H1 (cell line): ENCODE data around the gene RHBDD1. TPM values are rescaled to one million over a fixed set of nuclear protein-coding genes. Genes with fewer than 3 reads are reported as not detected.

Experiments
- CTCF ChIA-PET: fragments of 300-600 bp; sonication (Branson Sonifier 250); formaldehyde crosslinking; loops from one replicate; lab custom pipeline; 2021; ENCODE audit not compliant: partially characterized antibody; lab: Charles Lee
- POLR2A ChIA-PET: fragments of 300-600 bp; sonication (Branson Sonifier 250); formaldehyde crosslinking; loops from one replicate; lab custom pipeline; 2021; ENCODE audit warnings: inconsistent platforms; ENCODE audit not compliant: partially characterized antibody; lab: Charles Lee
- DNase-seq, 2 experiments: peaks; one replicate each; pipeline versions ENCODE4 v3.0.0 to v3.0.0-alpha.2; 2010 to 2022; ENCODE audit warnings: low spot score in 2 of 2, low read depth in 1 of 2, mixed read lengths in 1 of 2
- FAIRE-seq: peaks from 2 replicates; lab custom pipeline; 2011; peaks lifted over from hg19 to GRCh38; lab: Jason Lieb, UNC
- H2AFZ ChIP-seq: 2 replicates; pipeline ENCODE4 v1.8.1; 2012; ENCODE audit warnings: low read length, inconsistent platforms
- H2AK5ac ChIP-seq: 2 replicates; pipeline ENCODE4 v1.6.1; 2013; ENCODE audit warnings: low read depth, low read length
- H2BK120ac ChIP-seq: replicated peaks from 2 replicates; pipeline ENCODE3; 2013; ENCODE audit warnings: low read depth, low read length, inconsistent platforms
- H2BK12ac ChIP-seq: 2 replicates; pipeline ENCODE4 v1.6.1; 2013; ENCODE audit warnings: low read depth, low read length
- H2BK15ac ChIP-seq: 2 replicates; pipeline ENCODE4 v1.6.1; 2013; ENCODE audit warnings: low read length
- H2BK20ac ChIP-seq: 2 replicates; pipeline ENCODE4 v1.6.1; 2013; ENCODE audit warnings: low read length
- H2BK5ac ChIP-seq: 2 replicates; pipeline ENCODE4 v1.6.1; 2013; ENCODE audit warnings: low read depth, low read length
- H3K14ac ChIP-seq: 2 replicates; pipeline ENCODE4 v1.6.1; 2013; ENCODE audit warnings: inconsistent platforms; ENCODE audit not compliant: insufficient read length
- H3K18ac ChIP-seq: 2 replicates; pipeline ENCODE4 v1.6.1; 2013; ENCODE audit warnings: low read length; ENCODE audit errors: extremely low read depth
- H3K23ac ChIP-seq: 2 replicates; pipeline ENCODE4 v1.6.1; 2013; ENCODE audit warnings: inconsistent platforms; ENCODE audit not compliant: insufficient read length
- H3K23me2 ChIP-seq: 2 replicates; pipeline ENCODE4 v1.6.1; 2013; ENCODE audit warnings: low read depth, low read length
- H3K27ac ChIP-seq: 2 replicates; pipeline ENCODE4 v1.6.1; 2011; ENCODE audit warnings: low read depth, low read length, inconsistent platforms
- H3K27me3 ChIP-seq, 4 experiments: replicated peaks in 1 of 4; 1 replicate in 1 of 4; 2 replicates in 3 of 4; pipeline versions ENCODE4 v1.6.1 to v1.8.1; 2011 to 2013; ENCODE audit warnings: low read length in 3 of 4, mild to moderate bottlenecking in 3 of 4, inconsistent platforms in 2 of 4, mixed read lengths in 2 of 4, moderate library complexity in 1 of 4; ENCODE audit not compliant: control insufficient read depth in 3 of 4, insufficient read depth in 3 of 4; ENCODE audit errors: extremely low read depth in 1 of 4
- H3K36me3 ChIP-seq, 4 experiments: 2 replicates each; pipeline versions ENCODE4 v1.6.1 to v1.8.1; 2011 to 2013; ENCODE audit warnings: mild to moderate bottlenecking in 4 of 4, low read length in 3 of 4, moderate library complexity in 2 of 4, control low read depth in 1 of 4, inconsistent platforms in 1 of 4; ENCODE audit not compliant: insufficient read depth in 4 of 4, control insufficient read depth in 2 of 4
- H3K4ac ChIP-seq: replicated peaks from 2 replicates; pipeline ENCODE3; 2013; ENCODE audit warnings: low read length, low read depth, mixed read lengths, inconsistent platforms; ENCODE audit not compliant: insufficient read length
- H3K4me1 ChIP-seq, 4 experiments: replicated peaks in 1 of 4; 1 replicate in 1 of 4; 2 replicates in 3 of 4; pipeline versions ENCODE4 v1.6.1 to v1.8.1; 2011 to 2013; ENCODE audit warnings: low read length in 3 of 4, inconsistent platforms in 2 of 4, mixed read lengths in 1 of 4; ENCODE audit not compliant: insufficient read depth in 4 of 4, control insufficient read depth in 3 of 4
- H3K4me2 ChIP-seq, 2 experiments: 2 replicates each; pipeline versions ENCODE4 v1.6.1 to v1.8.1; 2011 to 2013; ENCODE audit warnings: low read depth in 2 of 2, low read length in 2 of 2, control low read depth in 1 of 2, inconsistent platforms in 1 of 2, mild to moderate bottlenecking in 1 of 2; ENCODE audit not compliant: insufficient read depth in 1 of 2
- H3K4me3 ChIP-seq, 4 experiments: fragments of 200-600, 300-600 bp in 1 of 4; sonication (generic), shearing (Covaris generic), sonication (Bioruptor Twin) in 1 of 4; 2 replicates each; pipeline versions ENCODE4 v1.5.1 to v1.8.1; 2011 to 2016; ENCODE audit warnings: low read length in 4 of 4, low read depth in 3 of 4, control low read depth in 2 of 4, inconsistent platforms in 2 of 4, mild to moderate bottlenecking in 2 of 4, mixed read lengths in 1 of 4, moderate library complexity in 1 of 4; ENCODE audit not compliant: insufficient read depth in 2 of 4; ENCODE audit errors: extremely low read depth in 1 of 4
- H3K56ac ChIP-seq: replicated peaks from 2 replicates; pipeline ENCODE3; 2013; ENCODE audit warnings: low read depth, mild to moderate bottlenecking, mixed read lengths, low read length, inconsistent platforms; ENCODE audit not compliant: insufficient read length
- H3K79me1 ChIP-seq: 2 replicates; pipeline ENCODE4 v1.6.1; 2013; ENCODE audit warnings: low read depth, low read length, control low read depth
- H3K79me2 ChIP-seq, 2 experiments: 2 replicates each; pipeline versions ENCODE4 v1.6.1 to v1.8.1; 2012 to 2013; ENCODE audit warnings: low read length in 2 of 2, mild to moderate bottlenecking in 2 of 2, inconsistent platforms in 1 of 2; ENCODE audit not compliant: insufficient read depth in 2 of 2, control insufficient read depth in 1 of 2
- H3K9ac ChIP-seq, 4 experiments: replicated peaks in 1 of 4; 1 replicate in 1 of 4; 2 replicates in 3 of 4; pipeline versions ENCODE4 v1.6.1 to v1.8.1; 2011 to 2013; ENCODE audit warnings: low read depth in 3 of 4, low read length in 3 of 4, control low read depth in 2 of 4, mild to moderate bottlenecking in 2 of 4, moderate library complexity in 2 of 4, inconsistent platforms in 1 of 4; ENCODE audit errors: extremely low read depth in 1 of 4
- H3K9me3 ChIP-seq, 2 experiments: 2 replicates each; pipeline versions ENCODE4 v1.6.1 to v1.8.1; 2012 to 2013; ENCODE audit warnings: mild to moderate bottlenecking in 2 of 2, moderate library complexity in 2 of 2, control low read depth in 1 of 2, inconsistent platforms in 1 of 2, low read depth in 1 of 2, low read length in 1 of 2, mixed read lengths in 1 of 2; ENCODE audit not compliant: insufficient read depth in 2 of 2
- H4K20me1 ChIP-seq, 2 experiments: replicated peaks in 1 of 2; 2 replicates each; pipeline versions ENCODE3 to v1.8.1; 2011 to 2013; ENCODE audit warnings: inconsistent platforms in 2 of 2, low read length in 2 of 2, mild to moderate bottlenecking in 1 of 2; ENCODE audit not compliant: insufficient read depth in 2 of 2, control insufficient read depth in 1 of 2
- H4K5ac ChIP-seq: 2 replicates; pipeline ENCODE4 v1.6.1; 2013; ENCODE audit warnings: low read length, low read depth, mixed read lengths, inconsistent platforms; ENCODE audit not compliant: insufficient read length
- H4K8ac ChIP-seq: 2 replicates; pipeline ENCODE4 v1.8.0; 2013; ENCODE audit warnings: mild to moderate bottlenecking, moderate library complexity, low read length, inconsistent platforms; ENCODE audit not compliant: insufficient read depth; ENCODE audit errors: extremely low read depth
- H4K91ac ChIP-seq: replicated peaks from 2 replicates; pipeline ENCODE3; 2013; ENCODE audit warnings: low read length, mixed read lengths, inconsistent platforms; ENCODE audit not compliant: insufficient read length
- CTCF ChIP-seq, 3 experiments: IDR thresholded peaks; 1 replicate in 2 of 3; 2 replicates in 1 of 3; pipeline versions ENCODE4 v1.5.1 to v1.6.1; 2011; ENCODE audit warnings: low read length in 3 of 3, mild to moderate bottlenecking in 3 of 3, inconsistent platforms in 2 of 3, low read depth in 1 of 3, moderate library complexity in 1 of 3; ENCODE audit not compliant: insufficient read depth in 1 of 3; ENCODE audit errors: control extremely low read depth in 1 of 3
- TCF12 ChIP-seq: IDR thresholded peaks from 2 replicates; pipeline ENCODE4 v1.6.1; 2011; ENCODE audit warnings: low read depth, mild to moderate bottlenecking, low read length
- YY1 ChIP-seq: IDR thresholded peaks from 2 replicates; pipeline ENCODE4 v1.6.1; 2011; ENCODE audit warnings: low read depth, mild to moderate bottlenecking, low read length
- WGBS, 2 experiments: shearing (Covaris generic) in 1 of 2; methylation state at CpG; one replicate each; pipeline versions ENCODE4 v1.1.6 to v1.1.7; 2013 to 2015; ENCODE audit warnings: low lambda C conversion rate in 2 of 2, mixed read lengths in 2 of 2, inconsistent platforms in 1 of 2, low coverage in 1 of 2, missing lambda C conversion rate in 1 of 2; ENCODE audit not compliant: insufficient replicate concordance in 2 of 2, insufficient coverage in 1 of 2, insufficient read length in 1 of 2; ENCODE audit errors: extremely low coverage in 1 of 2, missing lambda C conversion rate in 1 of 2; 5-methylcytosine and 5-hydroxymethylcytosine counted together
- polyA plus RNA-seq, 7 experiments: library from polyadenylated mRNA; depleted of rRNA in 3 of 7; stranded (reverse) in 5 of 7; unstranded in 2 of 7; fragments of >200 nt in 5 of 7; fragments of 200-250 nt in 2 of 7; gene quantifications; 1 replicate in 5 of 7; 2 replicates in 1 of 7; 4 replicates in 1 of 7; pipeline versions ENCODE4 v1.2.1 to v1.2.3, GENCODE V29; 2011 to 2013; ENCODE audit warnings: missing spikeins in 2 of 7, mixed read lengths in 2 of 7
- total RNA-seq: library from RNA; stranded (reverse); fragmentation: NEBNext Ultra II Directional; extraction: Animal tissue kit (Norgen Biotek cat#: 25700); gene quantifications from 2 replicates; pipeline ENCODE4 v1.2.1, GENCODE V29; 2021

Gene RHBDD1
- total and polyA plus RNA-seq, 2 of the 8 experiments (the other 6 are each of a cell fraction or from before 2014, with no cell fraction given), result 10.5 to 23.1 TPM

- no peak overlapping the region for H4K5ac ChIP-seq
- no peak for FAIRE-seq
- 0 out of 2 replicates have a peak, but pooled peaks cover 3% of the 10 kb centered on the region for H3K79me1 ChIP-seq
- H3K18ac ChIP-seq, result no peak overlapping the region
- 0 out of 2 replicates have a peak overlapping the region, but pooled peaks have one; percentile 61 for H2AK5ac ChIP-seq
- no peak overlapping the region for H3K23ac ChIP-seq
- CTCF ChIA-PET, result interaction anchor here (0.7 to 2.2 kb wide), 6 partner anchors 15 to 1125 kb away, joined by 3 to 8 read pairs (median 3); no protein-coding TSS in a partner anchor
- no peak overlapping the region for H2BK20ac ChIP-seq
- no peak overlapping the region for H3K14ac ChIP-seq
- H3K9ac ChIP-seq, result no peak overlapping the region
- H3K27ac ChIP-seq, result no peak overlapping the region
- POLR2A ChIA-PET, result interaction anchor here (0.9 to 1.0 kb wide), 2 partner anchors 39 to 74 kb away, joined by 3 read pairs; no protein-coding TSS in a partner anchor
- TF ChIP-seq CTCF (IDR thresholded peaks at IDR 0.05; ENCODE audit: control extremely low read depth in 1 of 3, insufficient read depth in 1 of 3, low read depth in 1 of 3, low read length in 3 of 3) (no peak), TCF12 (no peak), YY1 (no peak)
- no peak overlapping the region for H4K8ac ChIP-seq
- no peak overlapping the region for H2BK12ac ChIP-seq
- H4K20me1 ChIP-seq, result peaks cover 6 to 15% of the 10 kb centered on the region in 2 experiments
- H3K79me2 ChIP-seq, result peaks cover 0 to 57% of the 10 kb centered on the region in 2 experiments; a peak in 3 of 4 replicates
- H2AFZ ChIP-seq, result no peak overlapping the region
- no peak overlapping the region for H3K4me2 ChIP-seq
- no peaks in the 10 kb centered on the region for H3K27me3 ChIP-seq
- WGBS, 2 experiments, result 95% methylated on average over 25 of the region's 25 CpGs; no CpG with 5 or more reads in 1 of the 2 experiments
- H4K91ac ChIP-seq, result no peak overlapping the region
- H3K4me3 ChIP-seq, result no peak overlapping the region
- peaks cover 3 to 26% (median 19%) of the 10 kb centered on the region in 4 experiments for H3K4me1 ChIP-seq
- H3K4ac ChIP-seq, result no peak overlapping the region
- H2BK5ac ChIP-seq, result no peak overlapping the region
- peaks cover 19% of the 10 kb centered on the region; the same call in 1 of the 2 replicates for H3K23me2 ChIP-seq
- H2BK120ac ChIP-seq, result no peak overlapping the region
- peaks cover 0 to 30% (median 9%) of the 10 kb centered on the region in 4 experiments; a peak in 4 of 8 replicates for H3K36me3 ChIP-seq
- H2BK15ac ChIP-seq, result no peak overlapping the region
- H3K9me3 ChIP-seq, result peaks cover 0 to 3% of the 10 kb centered on the region in 2 experiments; a peak in 1 of 4 replicates
- no peak overlapping the region for H3K56ac ChIP-seq
- no peak for DNase-seq
Measured at GRCh38 chr2:226796012-226796839, 39.6 kb upstream of the RHBDD1 start.
